Esophagus squamous epithelium (tissue), 5 donors: Measurements from ENCODE around the gene GBF1. TPM values are rescaled to one million over a fixed set of nuclear protein-coding genes. Genes with fewer than 3 reads are reported as not detected.
A peak's percentile ranks its signal among the peaks of the same experiment; 100 is the strongest.

Experiments used
- DNase-seq: peaks from one replicate; lab custom pipeline; 2025; lab: John Stamatoyannopoulos, UW
- H3K27ac ChIP-seq, 4 donors: fragments of 200-600 bp; sonication (generic); one replicate each; pipeline ENCODE4 v1.5.1; 2016 to 2019; ENCODE audit warnings: mild to moderate bottlenecking in 1 of 4
- H3K27me3 ChIP-seq, 4 donors: fragments of 200-600 bp; sonication (generic); 1 replicate in 3 of 4; 2 replicates in 1 of 4; pipeline versions ENCODE4 v1.5.1 to v1.6.0; 2017 to 2021; ENCODE audit warnings: antibody characterized with exemption in 1 of 4
- H3K36me3 ChIP-seq, 3 donors: fragments of 200-600 bp; sonication (generic); one replicate each; pipeline ENCODE4 v1.5.1; 2016 to 2019
- H3K4me1 ChIP-seq, 3 donors: fragments of 200-600 bp; sonication (generic); one replicate each; pipeline ENCODE4 v1.5.1; 2017 to 2019
- H3K4me3 ChIP-seq, 4 donors: fragments of 200-600 bp; sonication (generic); 1 replicate in 3 of 4; 2 replicates in 1 of 4; pipeline ENCODE4 v1.5.1; 2016 to 2019; ENCODE audit warnings: mild to moderate bottlenecking in 2 of 4, moderate library complexity in 1 of 4
- H3K9me3 ChIP-seq, 3 donors: fragments of 200-600 bp; sonication (generic); one replicate each; pipeline ENCODE4 v1.5.1; 2016 to 2019
- POLR2A ChIP-seq, 4 donors: fragments of 450-650 bp; IDR thresholded peaks; one replicate each; pipeline ENCODE4 v1.6.1; 2017; ENCODE audit warnings: antibody characterized with exemption in 4 of 4, mild to moderate bottlenecking in 4 of 4, moderate library complexity in 3 of 4
- WGBS, 2 donors: methylation state at CpG; one replicate each; pipeline ENCODE4 v1.1.5; 2018; 5-methylcytosine and 5-hydroxymethylcytosine counted together
- intact Hi-C: fragments of 100-400 bp; cut with DNase I; formaldehyde crosslinking; loops from one replicate; pipeline ENCODE4 v1.15.0; 2022
- total RNA-seq, 4 donors: library from RNA; depleted of rRNA; stranded (reverse); fragments of >200 nt; gene quantifications; one replicate each; pipeline ENCODE4 v1.1.0, GENCODE V29; 2016
- TF ChIP-seq, protein P1 (sequence below), 6 experiments: fragments of 450-650 bp in 4 of 6; fragments of 200-600 bp in 2 of 6; sonication (generic) in 2 of 6; IDR thresholded peaks; one replicate each; pipeline ENCODE4 v1.5.1; 2016 to 2019; ENCODE audit warnings: antibody characterized with exemption in 6 of 6, mild to moderate bottlenecking in 4 of 6, moderate library complexity in 4 of 6
- donor health status: DM: yes; HTN: yes; CAD: no.

The GBF1 gene, protein sequence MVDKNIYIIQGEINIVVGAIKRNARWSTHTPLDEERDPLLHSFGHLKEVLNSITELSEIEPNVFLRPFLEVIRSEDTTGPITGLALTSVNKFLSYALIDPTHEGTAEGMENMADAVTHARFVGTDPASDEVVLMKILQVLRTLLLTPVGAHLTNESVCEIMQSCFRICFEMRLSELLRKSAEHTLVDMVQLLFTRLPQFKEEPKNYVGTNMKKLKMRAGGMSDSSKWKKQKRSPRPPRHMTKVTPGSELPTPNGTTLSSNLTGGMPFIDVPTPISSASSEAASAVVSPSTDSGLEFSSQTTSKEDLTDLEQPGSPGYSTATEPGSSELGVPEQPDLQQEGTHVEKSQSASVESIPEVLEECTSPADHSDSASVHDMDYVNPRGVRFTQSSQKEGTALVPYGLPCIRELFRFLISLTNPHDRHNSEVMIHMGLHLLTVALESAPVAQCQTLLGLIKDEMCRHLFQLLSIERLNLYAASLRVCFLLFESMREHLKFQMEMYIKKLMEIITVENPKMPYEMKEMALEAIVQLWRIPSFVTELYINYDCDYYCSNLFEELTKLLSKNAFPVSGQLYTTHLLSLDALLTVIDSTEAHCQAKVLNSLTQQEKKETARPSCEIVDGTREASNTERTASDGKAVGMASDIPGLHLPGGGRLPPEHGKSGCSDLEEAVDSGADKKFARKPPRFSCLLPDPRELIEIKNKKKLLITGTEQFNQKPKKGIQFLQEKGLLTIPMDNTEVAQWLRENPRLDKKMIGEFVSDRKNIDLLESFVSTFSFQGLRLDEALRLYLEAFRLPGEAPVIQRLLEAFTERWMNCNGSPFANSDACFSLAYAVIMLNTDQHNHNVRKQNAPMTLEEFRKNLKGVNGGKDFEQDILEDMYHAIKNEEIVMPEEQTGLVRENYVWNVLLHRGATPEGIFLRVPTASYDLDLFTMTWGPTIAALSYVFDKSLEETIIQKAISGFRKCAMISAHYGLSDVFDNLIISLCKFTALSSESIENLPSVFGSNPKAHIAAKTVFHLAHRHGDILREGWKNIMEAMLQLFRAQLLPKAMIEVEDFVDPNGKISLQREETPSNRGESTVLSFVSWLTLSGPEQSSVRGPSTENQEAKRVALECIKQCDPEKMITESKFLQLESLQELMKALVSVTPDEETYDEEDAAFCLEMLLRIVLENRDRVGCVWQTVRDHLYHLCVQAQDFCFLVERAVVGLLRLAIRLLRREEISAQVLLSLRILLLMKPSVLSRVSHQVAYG (N-terminal part only)
- total RNA-seq = 10 to 100 TPM; 22.5 to 39.0 (median 28.6) TPM

DNA sequence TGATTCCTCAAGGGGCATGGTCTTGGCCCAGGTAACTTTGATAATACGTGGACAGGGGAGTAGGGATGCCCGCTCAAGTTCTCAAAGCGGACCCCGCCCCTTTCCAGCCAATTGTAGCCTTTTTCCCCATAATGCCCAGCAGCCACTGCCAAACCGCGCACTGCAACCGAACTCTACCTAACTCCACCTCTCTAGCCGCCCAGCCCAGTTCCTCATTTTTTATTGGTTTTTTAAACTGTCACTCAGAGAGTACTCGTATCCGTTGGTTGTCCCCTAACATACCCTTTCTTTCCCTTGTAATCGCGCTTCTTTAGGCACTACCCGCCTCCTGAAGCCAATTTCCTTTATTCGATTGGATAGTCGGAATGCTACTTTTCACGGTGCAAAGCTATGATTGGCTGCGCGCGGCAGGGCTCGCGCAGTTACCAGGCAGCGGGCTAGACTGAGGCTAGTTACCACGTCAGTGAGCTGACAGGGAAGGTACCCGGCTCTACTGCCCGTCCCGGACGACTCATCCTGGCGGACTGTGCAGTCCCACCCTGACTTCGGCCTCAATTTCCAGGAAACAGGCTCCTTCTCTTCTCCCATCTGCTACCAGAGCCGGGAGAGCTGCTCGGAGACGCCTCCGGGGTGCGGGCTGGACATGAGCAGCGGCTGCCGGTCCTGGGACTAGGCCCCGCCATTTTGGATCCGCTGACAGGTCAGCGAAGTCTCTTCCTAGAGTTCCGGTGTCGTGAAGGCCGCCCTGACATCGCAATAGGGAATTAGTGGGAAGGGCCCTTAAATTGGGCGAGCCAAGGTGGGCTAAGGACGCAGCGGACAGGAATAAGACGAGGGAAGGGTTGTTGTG lies at the start of gene GBF1:
TSS of gene GBF1 (plus strand) at position 451 of the 850 bp plus-strand sequence. CDS start 13,407 bp downstream, outside the sequence.
- Histone ChIP-seq H3K27ac (peak within 1 kb of the TSS; percentile 85 to 92 (median 91)), H3K4me1 (peaks cover 24 to 81% (median 37%) of the 10 kb centered on the region in 3 donors), H3K4me3 (peak within 1 kb of the TSS; percentile 70 to 95 (median 86)), H3K27me3 (peaks cover 0 to 11% (median 0%) of the 10 kb centered on the region in 4 donors), H3K36me3 (peaks cover 0 to 6% (median 5%) of the 10 kb centered on the region in 3 donors), H3K9me3 (no peaks in the 10 kb centered on the region)
- DNase-seq = peak; percentile 79
- TF ChIP-seq, protein P1, sequence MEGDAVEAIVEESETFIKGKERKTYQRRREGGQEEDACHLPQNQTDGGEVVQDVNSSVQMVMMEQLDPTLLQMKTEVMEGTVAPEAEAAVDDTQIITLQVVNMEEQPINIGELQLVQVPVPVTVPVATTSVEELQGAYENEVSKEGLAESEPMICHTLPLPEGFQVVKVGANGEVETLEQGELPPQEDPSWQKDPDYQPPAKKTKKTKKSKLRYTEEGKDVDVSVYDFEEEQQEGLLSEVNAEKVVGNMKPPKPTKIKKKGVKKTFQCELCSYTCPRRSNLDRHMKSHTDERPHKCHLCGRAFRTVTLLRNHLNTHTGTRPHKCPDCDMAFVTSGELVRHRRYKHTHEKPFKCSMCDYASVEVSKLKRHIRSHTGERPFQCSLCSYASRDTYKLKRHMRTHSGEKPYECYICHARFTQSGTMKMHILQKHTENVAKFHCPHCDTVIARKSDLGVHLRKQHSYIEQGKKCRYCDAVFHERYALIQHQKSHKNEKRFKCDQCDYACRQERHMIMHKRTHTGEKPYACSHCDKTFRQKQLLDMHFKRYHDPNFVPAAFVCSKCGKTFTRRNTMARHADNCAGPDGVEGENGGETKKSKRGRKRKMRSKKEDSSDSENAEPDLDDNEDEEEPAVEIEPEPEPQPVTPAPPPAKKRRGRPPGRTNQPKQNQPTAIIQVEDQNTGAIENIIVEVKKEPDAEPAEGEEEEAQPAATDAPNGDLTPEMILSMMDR (IDR thresholded peaks at IDR 0.05) = peak in 1 of 6 experiments; percentile 11
- peak in 3 of 4 donors; percentile 95 to 97 (median 96) for TF ChIP-seq POLR2A (IDR thresholded peaks at IDR 0.05)
- intact Hi-C loops = no loop called here
- WGBS, 2 donors = 0% methylated on average over 16 to 21 of the region's 47 CpGs

DNA sequence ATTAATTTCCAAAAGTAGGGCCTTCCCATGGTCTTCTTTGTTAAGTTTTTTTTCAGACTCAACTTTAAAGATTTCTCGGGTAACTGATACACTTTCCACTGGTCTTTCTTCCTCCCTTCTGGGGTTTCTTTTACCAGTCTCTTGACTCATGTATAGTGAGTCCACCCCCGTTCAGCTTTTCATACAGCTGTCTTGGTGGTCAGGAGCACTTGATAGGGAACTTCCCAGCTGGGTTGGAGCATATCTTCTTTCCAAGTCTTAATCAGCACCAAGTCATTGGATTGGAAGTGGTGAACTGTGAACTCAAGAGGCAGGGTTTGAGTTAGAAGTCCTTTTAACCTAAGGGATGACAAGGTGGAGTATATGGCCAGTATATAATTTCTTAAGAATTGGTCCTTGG lies 48.4 kb upstream of the GBF1 start:
- TF ChIP-seq, protein P1 (IDR thresholded peaks at IDR 0.05) = no peak
- no peak for TF ChIP-seq POLR2A (IDR thresholded peaks at IDR 0.05)
- Histone ChIP-seq H3K4me1 (peaks cover 0 to 9% (median 0%) of the 10 kb centered on the region in 3 donors), H3K36me3 (no peaks in the 10 kb centered on the region), H3K27ac (no peak overlapping the region), H3K9me3 (no peaks in the 10 kb centered on the region), H3K4me3 (no peak overlapping the region), H3K27me3 (no peaks in the 10 kb centered on the region)
- intact Hi-C loops = no loop called here
- WGBS, 2 donors = 66 to 67% methylated on average over 2 of the region's 2 CpGs
- DNase-seq = no peak

DNA sequence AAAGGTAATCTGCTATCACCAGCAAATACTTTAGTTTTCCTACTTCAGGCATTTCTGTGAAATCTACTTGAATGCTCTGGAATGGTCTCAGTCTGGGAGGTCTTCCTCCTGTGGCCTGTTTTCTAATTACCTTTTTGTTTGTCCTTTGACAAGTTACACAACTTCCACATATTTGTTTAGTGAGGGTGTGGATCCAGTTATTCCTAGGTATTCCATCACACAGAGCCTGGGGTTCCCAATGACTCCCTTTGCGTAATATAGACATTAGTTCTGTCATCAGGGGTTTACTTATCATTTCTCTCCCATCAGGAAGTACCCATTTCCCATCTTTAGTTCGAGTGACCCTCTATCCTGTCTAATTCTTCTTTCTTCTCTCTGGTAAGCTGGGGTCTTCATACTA lies 47.3 kb upstream of the GBF1 start:
- no peaks in the 10 kb centered on the region for H3K36me3 ChIP-seq
- H3K9me3 ChIP-seq = no peaks in the 10 kb centered on the region
- no peak for TF ChIP-seq POLR2A (IDR thresholded peaks at IDR 0.05)
- TF ChIP-seq, protein P1 (IDR thresholded peaks at IDR 0.05) = no peak
- DNase-seq = no peak
- H3K4me1 ChIP-seq = peaks cover 0 to 9% (median 0%) of the 10 kb centered on the region in 3 donors
- WGBS, 2 donors = 68 to 79% methylated on average over 2 of the region's 2 CpGs
- H3K27ac ChIP-seq = no peak overlapping the region
- intact Hi-C loops = no loop called here
- no peaks in the 10 kb centered on the region for H3K27me3 ChIP-seq
- no peak overlapping the region for H3K4me3 ChIP-seq

DNA sequence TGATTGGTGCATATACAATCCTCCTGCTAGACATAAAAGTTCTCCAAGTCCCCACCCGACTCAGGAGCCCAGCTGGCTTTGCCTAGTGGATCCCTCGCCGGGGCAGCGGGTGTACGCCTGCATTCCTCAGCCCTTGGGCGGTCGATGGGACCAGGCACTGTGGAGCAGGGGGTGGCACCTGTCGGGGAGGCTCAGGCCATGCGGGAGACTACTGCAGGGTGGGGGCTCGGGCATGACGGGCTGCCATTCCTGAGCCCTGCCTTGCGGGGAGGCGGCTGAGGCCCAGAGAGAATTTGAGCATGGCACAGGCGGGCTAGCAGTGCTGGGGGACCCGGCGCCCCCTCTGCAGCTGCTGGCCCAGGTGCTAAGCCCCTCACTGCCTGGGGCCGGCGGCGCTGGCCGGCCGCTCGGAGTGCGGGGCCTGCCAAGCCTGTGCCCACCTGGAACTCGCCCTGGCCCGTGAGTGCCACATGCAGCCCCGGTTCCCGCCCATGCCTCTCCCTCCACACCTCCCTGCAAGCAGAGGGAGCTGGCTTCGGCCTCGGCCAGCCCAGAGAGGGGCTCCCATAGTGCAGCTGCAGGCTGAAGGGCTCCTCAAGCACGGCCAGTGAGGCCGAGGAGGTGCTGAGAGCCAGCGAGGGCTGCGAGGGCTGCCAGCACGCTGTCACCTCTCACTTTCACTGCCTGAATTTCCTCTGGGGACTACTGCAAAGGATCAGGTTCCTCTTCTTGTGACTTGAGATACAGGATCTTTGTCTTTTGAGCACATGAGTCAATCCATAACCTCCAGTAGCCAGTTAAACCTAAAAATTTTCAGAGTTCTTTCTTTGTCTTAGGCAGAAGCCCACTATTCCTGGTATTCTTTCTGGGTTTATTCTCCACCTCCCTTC lies 44.3 kb upstream of the GBF1 start:
- H3K9me3 ChIP-seq = peaks cover 0 to 18% (median 6%) of the 10 kb centered on the region in 3 donors
- WGBS, 2 donors = 85 to 94% methylated on average over 5 to 10 of the region's 34 CpGs
- TF ChIP-seq POLR2A (IDR thresholded peaks at IDR 0.05) = no peak
- TF ChIP-seq, protein P1 (IDR thresholded peaks at IDR 0.05) = no peak

More for the DNA sequence above, 44.3 kb upstream of the GBF1 start:
- no peak for DNase-seq
- Histone ChIP-seq H3K36me3 (no peaks in the 10 kb centered on the region), H3K27ac (no peak overlapping the region), H3K27me3 (no peaks in the 10 kb centered on the region), H3K4me1 (peaks cover 0 to 9% (median 0%) of the 10 kb centered on the region in 3 donors), H3K4me3 (no peak overlapping the region)
- intact Hi-C loops = no loop called here
